ENCODE measurements around the gene MCTP1. TPM values are rescaled to one million over a fixed set of nuclear protein-coding genes. Genes with fewer than 3 reads are reported as not detected.

MCTP1 gene
- total and polyA plus RNA-seq, 2 of the 8 experiments (the other 6 are each of a cell fraction or from before 2014, with no cell fraction given) = 0.56 to 3.4 TPM

- TF ChIP-seq NRF1 (IDR thresholded peaks at IDR 0.05; ENCODE audit: low read depth, low read length) (no peak), SP2 (IDR thresholded peaks at IDR 0.05; ENCODE audit: low read length) (no peak), TEAD4 (IDR thresholded peaks at IDR 0.05; ENCODE audit: low read depth, low read length) (no peak), SUZ12 (IDR thresholded peaks at IDR 0.05; ENCODE audit: low read length) (no peak), FOSL1 (IDR thresholded peaks at IDR 0.05; ENCODE audit: insufficient read depth, low read depth, low read length) (no peak), GTF2F1 (IDR thresholded peaks at IDR 0.05; ENCODE audit: borderline replicate concordance, low read depth, low read length) (no peak), CBX5 (IDR thresholded peaks at IDR 0.05; ENCODE audit: low read depth, low read length) (no peak), TBP (IDR thresholded peaks at IDR 0.05; ENCODE audit: low read depth, low read length) (no peak), TAF7 (optimal IDR thresholded peaks at IDR 0.05; ENCODE audit: borderline replicate concordance, low read depth, low read length) (no peak), RAD21 (IDR thresholded peaks at IDR 0.05 in 1 of 2, conservative IDR thresholded peaks at IDR 0.05 in 1 of 2; ENCODE audit: low read depth in 2 of 2, low read length in 2 of 2) (no peak), BACH1 (IDR thresholded peaks at IDR 0.05; ENCODE audit: low read length) (no peak), POLR2AphosphoS5 (IDR thresholded peaks at IDR 0.05; ENCODE audit: low read depth, low read length) (no peak), CHD1 (IDR thresholded peaks at IDR 0.05; ENCODE audit: low read depth, low read length) (no peak)
- Histone ChIP-seq H2BK5ac (ENCODE audit: low read depth, low read length) (no peak overlapping the region), H4K5ac (ENCODE audit: insufficient read length, low read depth, low read length) (no peak overlapping the region), H2BK120ac (replicated peaks; ENCODE audit: low read depth, low read length) (no peak overlapping the region), H3K4me2 (ENCODE audit: insufficient read depth in 1 of 2, low read depth in 2 of 2, low read length in 2 of 2) (no peak overlapping the region), H3K36me3 (ENCODE audit: control insufficient read depth in 2 of 4, insufficient read depth in 4 of 4, low read length in 3 of 4) (no peaks in the 10 kb centered on the region), H3K79me2 (ENCODE audit: control insufficient read depth in 1 of 2, insufficient read depth in 2 of 2, low read length in 2 of 2) (no peaks in the 10 kb centered on the region), H4K20me1 (replicated peaks in 1 of 2; ENCODE audit: control insufficient read depth in 1 of 2, insufficient read depth in 2 of 2, low read length in 2 of 2) (no peaks in the 10 kb centered on the region), H3K18ac (ENCODE audit: extremely low read depth, low read length) (no peak overlapping the region), H3K23ac (ENCODE audit: insufficient read length) (no peak overlapping the region), H2BK20ac (ENCODE audit: low read length) (no peak overlapping the region), H3K23me2 (ENCODE audit: low read depth, low read length) (no peaks in the 10 kb centered on the region; the same call in 1 of the 2 replicates), H3K79me1 (ENCODE audit: low read depth, low read length) (no peaks in the 10 kb centered on the region), H3K4me3 (ENCODE audit: extremely low read depth in 1 of 4, insufficient read depth in 2 of 4, low read depth in 3 of 4, low read length in 4 of 4) (no peak overlapping the region), H3K4ac (replicated peaks; ENCODE audit: insufficient read length, low read depth, low read length) (no peak overlapping the region), H2BK15ac (ENCODE audit: low read length) (no peak overlapping the region), H4K8ac (ENCODE audit: extremely low read depth, insufficient read depth, low read length) (no peak overlapping the region), H2AFZ (ENCODE audit: low read length) (no peak overlapping the region), H3K14ac (ENCODE audit: insufficient read length) (no peak overlapping the region), H2BK12ac (ENCODE audit: low read depth, low read length) (no peak overlapping the region), H3K27ac (ENCODE audit: low read depth, low read length) (no peak overlapping the region), H2AK5ac (ENCODE audit: low read depth, low read length) (no peak overlapping the region), H3K9me3 (ENCODE audit: insufficient read depth in 2 of 2, low read depth in 1 of 2, low read length in 1 of 2) (no peaks in the 10 kb centered on the region), H3K4me1 (replicated peaks in 1 of 4; ENCODE audit: control insufficient read depth in 3 of 4, insufficient read depth in 4 of 4, low read length in 3 of 4) (peaks cover 0 to 3% (median 0%) of the 10 kb centered on the region in 4 experiments; a peak in 1 of 7 replicates), H3K9ac (replicated peaks in 1 of 4; ENCODE audit: extremely low read depth in 1 of 4, low read depth in 3 of 4, low read length in 3 of 4) (no peak overlapping the region), H3K56ac (replicated peaks; ENCODE audit: insufficient read length, low read depth, low read length) (no peak overlapping the region), H3K27me3 (replicated peaks in 1 of 4; ENCODE audit: control insufficient read depth in 3 of 4, extremely low read depth in 1 of 4, insufficient read depth in 3 of 4, low read length in 3 of 4) (no peaks in the 10 kb centered on the region), H4K91ac (replicated peaks; ENCODE audit: insufficient read length, low read length) (no peak overlapping the region)
- ChIA-PET CTCF (ENCODE audit: partially characterized antibody) (interaction anchor here (0.7 kb wide), 1 partner anchor 286 kb away, joined by 3 read pairs; no protein-coding TSS in a partner anchor), POLR2A (ENCODE audit: partially characterized antibody) (no interaction called here)
- 96% methylated on average over 2 of the region's 2 CpGs; no CpG with 5 or more reads in 1 of the 2 experiments for WGBS, 2 experiments (ENCODE audit: extremely low coverage in 1 of 2, insufficient coverage in 1 of 2, insufficient read length in 1 of 2, insufficient replicate concordance in 2 of 2, low coverage in 1 of 2, low lambda C conversion rate in 2 of 2, missing lambda C conversion rate in 1 of 2)
- DNase-seq (ENCODE audit: low read depth in 1 of 2, low spot score in 2 of 2) (no peak), FAIRE-seq (no peak)
Measured at GRCh38 chr5:95222836-95223235, 62.1 kb downstream of the MCTP1 start.

All from H1 (cell line).